Amygdala (tissue), 56 donors: ENCODE data around the gene CACNA1I.
A peak's percentile ranks its signal among the peaks of the same experiment; 100 is the strongest.

Source experiments
- DNase-seq, 56 donors: peaks; one replicate each; lab custom pipeline; 2025; lab: John Stamatoyannopoulos, UW

CACNA1I gene

GRCh38 chr22:39712081-39712480 is 141.5 kb downstream of the CACNA1I start:
- no peak for DNase-seq

- no peak for DNase-seq
Observed at GRCh38 chr22:39712751-39713525, 142.4 kb downstream of the CACNA1I start.

- DNase-seq: no peak
Observed at GRCh38 chr22:39713799-39714290, 143.3 kb downstream of the CACNA1I start.

GRCh38 chr22:39714321-39714720 is 143.8 kb downstream of the CACNA1I start:
- DNase-seq: no peak

DNA sequence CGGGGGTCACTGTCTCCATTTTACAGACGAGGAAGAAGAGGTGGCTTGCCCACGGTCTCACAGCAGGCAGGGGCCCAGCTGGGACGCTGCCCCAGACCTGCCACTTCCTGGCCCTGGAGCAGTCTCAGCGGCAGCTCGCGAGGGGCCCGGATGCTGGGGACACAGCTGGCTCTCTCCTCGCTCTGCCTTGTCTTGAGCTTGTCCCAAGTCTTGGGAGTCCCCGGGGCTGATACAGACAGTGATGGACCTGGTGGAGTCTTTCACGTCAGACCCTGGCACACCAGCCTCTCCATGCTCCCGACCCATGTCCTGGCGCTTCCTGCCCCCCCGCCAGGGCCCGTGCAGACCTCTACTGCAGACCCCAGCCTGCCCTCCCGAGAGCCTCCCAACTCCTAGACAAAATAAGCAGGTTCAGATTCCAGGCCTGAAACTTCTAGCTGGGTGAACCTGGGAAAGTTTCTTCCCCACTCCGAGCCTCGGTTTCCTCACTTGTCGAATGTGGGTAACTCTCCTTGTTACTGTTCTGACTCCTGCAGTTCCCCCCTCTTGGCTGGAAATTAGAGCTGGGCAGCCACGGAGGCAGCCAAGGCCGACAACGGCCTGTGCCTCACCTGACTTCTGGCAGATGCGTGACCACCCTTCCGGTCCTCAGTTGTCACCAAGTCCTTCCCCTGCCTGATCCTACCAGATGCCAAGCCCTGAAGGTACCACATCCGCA is 145.4 kb downstream of the CACNA1I start:
- no peak for DNase-seq

GRCh38 chr22:39716534-39716933 is 146.0 kb downstream of the CACNA1I start:
- DNase-seq: no peak

- DNase-seq: peak in 10 of 56 donors; percentile 8 to 37 (median 14)
Observed at GRCh38 chr22:39717099-39717498, 146.5 kb downstream of the CACNA1I start.

GRCh38 chr22:39718206-39718605 is 147.7 kb downstream of the CACNA1I start:
- no peak for DNase-seq

DNA sequence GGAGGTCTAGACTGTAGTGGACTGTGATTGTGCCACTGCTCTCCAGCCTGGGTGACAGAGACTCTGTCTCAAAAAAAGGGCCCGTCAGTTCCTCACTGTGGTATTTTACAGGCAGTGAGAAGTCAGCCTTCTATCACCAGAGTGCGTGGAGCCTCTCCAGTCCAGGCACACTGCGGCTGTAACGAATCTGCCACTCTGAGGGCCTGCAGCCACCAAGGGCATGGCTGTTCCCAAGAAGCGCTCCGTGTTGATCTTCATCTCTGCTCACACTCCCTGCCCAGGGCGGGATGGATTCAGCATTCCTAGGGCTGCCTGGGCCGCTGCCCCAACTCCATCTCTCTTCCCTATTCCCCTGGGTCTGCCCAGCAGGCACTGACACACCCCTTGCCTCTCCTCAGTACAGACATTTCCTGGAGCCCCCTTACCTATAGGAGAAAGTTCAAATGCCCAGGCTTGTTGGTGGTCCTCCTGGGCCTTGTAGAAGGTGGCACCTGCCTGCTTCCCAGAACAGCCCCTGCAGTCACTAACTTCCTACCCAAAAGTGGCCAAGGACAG is 148.4 kb downstream of the CACNA1I start:
- no peak for DNase-seq

- DNase-seq: no peak
Observed at GRCh38 chr22:39719559-39720450, 149.3 kb downstream of the CACNA1I start.

DNA sequence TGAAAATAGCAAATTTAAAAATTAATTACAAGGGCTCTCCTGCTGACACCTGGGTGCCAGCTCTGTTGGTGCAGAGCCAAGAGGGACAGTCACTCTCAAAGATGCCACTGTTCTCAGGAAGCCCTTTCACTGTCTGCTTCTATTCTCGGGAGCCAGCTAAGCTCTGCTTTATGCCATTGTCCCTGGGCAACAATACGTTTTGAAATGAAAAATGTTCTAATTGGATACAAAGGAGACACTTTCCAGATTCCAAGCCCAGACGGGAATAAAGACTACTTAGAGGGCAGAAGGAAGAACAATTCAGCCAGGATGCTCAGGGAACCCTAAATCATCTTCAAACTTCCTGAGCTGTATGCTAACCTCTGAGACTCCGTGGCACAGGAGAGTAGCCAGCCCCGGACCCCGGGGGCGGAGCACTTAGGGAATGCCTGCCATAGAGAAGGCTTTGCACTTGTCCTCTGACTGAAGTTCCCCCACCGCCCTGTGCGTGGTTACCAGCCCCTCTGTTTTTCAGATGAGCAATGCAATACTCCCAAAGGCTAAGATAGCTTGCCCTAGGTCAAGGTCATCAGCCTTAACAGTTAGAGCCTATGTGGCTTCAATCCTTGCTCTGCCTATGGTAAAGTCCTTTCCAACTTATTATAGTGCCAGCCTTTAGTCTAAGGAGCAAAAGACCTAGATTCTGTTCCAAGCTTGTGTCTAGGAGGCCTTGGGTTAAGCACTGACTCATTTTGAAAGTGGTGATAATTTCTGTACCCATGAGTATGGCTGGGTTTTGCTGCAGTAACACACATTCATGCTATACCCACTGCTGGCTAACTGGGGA is 150.9 kb downstream of the CACNA1I start:
- DNase-seq: peak in 1 of 56 donors; percentile 42

GRCh38 chr22:39722032-39722325 is 151.4 kb downstream of the CACNA1I start:
- no peak for DNase-seq

DNA sequence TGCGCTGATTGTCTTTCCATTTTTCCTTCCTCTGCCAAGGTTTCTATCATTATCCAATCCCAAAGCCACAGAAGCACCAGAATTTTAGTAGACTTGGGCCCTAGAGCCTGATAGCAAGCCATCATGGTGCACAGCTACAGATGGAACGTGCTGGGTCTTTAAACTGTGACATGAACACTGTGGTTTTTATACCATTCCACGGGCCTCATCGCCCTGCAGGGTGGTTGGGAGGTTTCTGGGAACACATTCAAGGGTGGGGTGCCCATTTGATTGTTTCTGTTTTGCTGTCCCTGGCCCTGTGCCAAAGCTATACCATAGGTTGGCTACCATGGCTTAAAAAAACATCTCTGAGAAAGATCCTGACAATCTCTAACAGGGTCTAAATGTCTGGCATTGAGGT is 151.9 kb downstream of the CACNA1I start:
- no peak for DNase-seq

GRCh38 chr22:39723463-39723862 is 152.9 kb downstream of the CACNA1I start:
- no peak for DNase-seq

DNA sequence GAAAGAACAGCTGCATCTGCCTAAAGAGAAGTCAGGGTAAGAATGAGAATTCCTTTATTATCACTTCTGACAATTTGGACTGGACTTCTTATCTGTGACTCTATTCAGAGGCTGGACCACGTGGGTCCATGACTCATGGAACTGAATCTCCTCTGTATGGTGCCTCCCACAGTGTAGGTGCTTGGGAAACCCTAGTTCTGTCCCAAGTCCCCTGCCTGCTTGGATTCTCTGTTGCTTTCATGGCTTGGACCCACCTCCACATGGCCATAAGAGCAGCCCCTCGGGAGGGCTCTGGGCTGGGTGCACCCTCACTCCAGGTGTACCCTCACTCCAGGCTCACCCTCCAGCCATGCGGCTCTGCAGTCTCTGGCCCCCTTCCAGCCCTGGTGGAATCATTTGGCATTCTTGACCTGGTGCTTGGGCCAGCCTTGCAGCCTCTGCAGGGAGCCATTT is 153.4 kb downstream of the CACNA1I start:
- peak in 1 of 56 donors; percentile 6 for DNase-seq

GRCh38 chr22:39724390-39724789 is 153.8 kb downstream of the CACNA1I start:
- no peak for DNase-seq

GRCh38 chr22:39724857-39725256 is 154.3 kb downstream of the CACNA1I start:
- no peak for DNase-seq

- DNase-seq: no peak
Observed at GRCh38 chr22:39725351-39726035, 154.9 kb downstream of the CACNA1I start.

DNA sequence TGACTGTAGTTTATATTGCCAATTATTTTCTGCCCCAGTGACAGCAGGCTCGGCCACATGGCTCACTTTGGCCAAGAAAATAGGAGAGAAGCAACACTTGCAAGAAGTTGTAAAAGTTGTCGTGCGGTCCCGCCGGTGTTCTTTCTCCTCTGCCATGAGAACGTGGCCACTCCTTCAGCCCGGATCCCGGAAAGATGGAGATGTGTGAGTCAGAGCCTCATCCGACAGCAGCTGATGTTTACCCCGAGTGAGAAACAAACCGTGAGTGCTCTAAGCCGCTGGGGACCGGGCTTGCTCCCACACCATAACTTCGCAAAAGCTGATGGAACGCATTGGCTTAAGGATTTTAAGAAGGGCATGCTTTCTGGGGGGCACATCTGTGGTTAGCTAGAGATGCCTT is 157.0 kb downstream of the CACNA1I start:
- no peak for DNase-seq
